GM11168 (cell line): ENCODE measurements around the gene CHST12.

ENCODE experiments used
- in situ Hi-C: fragments of 300-500 bp; cut with MboI; formaldehyde crosslinking; loops from one replicate; pipeline ENCODE4 v1.12.0; 2022; ENCODE audit warnings: low sequenced_read_pairs; ENCODE audit not compliant: unreplicated experiment

Gene CHST12

GRCh38 chr7:2403014-2403717, at the start of gene CHST12:
Gene CHST12, plus strand, starts transcription at chr7:2403611. Its CDS starts 29,029 bp downstream, at chr7:2432640.
- in situ Hi-C loops: no loop called here

GRCh38 chr7:2353936-2354185, 49.5 kb upstream of the CHST12 start:
- in situ Hi-C loops: loop anchor here (10.0 kb wide), 1 partner anchor 779 kb away; the partner anchor contains the start of gene PSMG3

- in situ Hi-C loops: loop anchor here (10.0 kb wide), 1 partner anchor 780 kb away; the partner anchor contains the start of gene PSMG3
Observed at GRCh38 chr7:2354186-2354938, 49.0 kb upstream of the CHST12 start, which contains the start of gene EIF3B. Gene EIF3B, plus strand, starts transcription at chr7:2354827. Its CDS starts 95 bp downstream, at chr7:2354922.

GRCh38 chr7:2354939-2355704, 48.3 kb upstream of the CHST12 start:
- in situ Hi-C loops: loop anchor here (10.0 kb wide), 1 partner anchor 780 kb away; the partner anchor contains the start of gene PSMG3

- in situ Hi-C loops: loop anchor here (10.0 kb wide), 1 partner anchor 781 kb away; the partner anchor contains the start of gene PSMG3
Observed at GRCh38 chr7:2355705-2356008, 47.8 kb upstream of the CHST12 start.

GRCh38 chr7:2357165-2357564, 46.2 kb upstream of the CHST12 start:
- in situ Hi-C loops: loop anchor here (10.0 kb wide), 1 partner anchor 782 kb away; the partner anchor contains the start of gene PSMG3

GRCh38 chr7:2357571-2357970, 45.8 kb upstream of the CHST12 start:
- in situ Hi-C loops: loop anchor here (10.0 kb wide), 1 partner anchor 783 kb away; the partner anchor contains the start of gene PSMG3

- in situ Hi-C loops: loop anchor here (10.0 kb wide), 1 partner anchor 784 kb away; the partner anchor contains the start of gene PSMG3
Observed at GRCh38 chr7:2358968-2359527, 44.4 kb upstream of the CHST12 start.

GRCh38 chr7:2359610-2360009, 43.8 kb upstream of the CHST12 start:
- in situ Hi-C loops: loop anchor here (10.0 kb wide), 1 partner anchor 785 kb away; the partner anchor contains the start of gene PSMG3

GRCh38 chr7:2360796-2361195, 42.6 kb upstream of the CHST12 start:
- in situ Hi-C loops: no loop called here

GRCh38 chr7:2362385-2363088, 40.9 kb upstream of the CHST12 start:
- in situ Hi-C loops: no loop called here

- in situ Hi-C loops: no loop called here
Observed at GRCh38 chr7:2369139-2369538, 34.3 kb upstream of the CHST12 start.

- in situ Hi-C loops: no loop called here
Observed at GRCh38 chr7:2371329-2371728, 32.1 kb upstream of the CHST12 start.

- in situ Hi-C loops: no loop called here
Observed at GRCh38 chr7:2372724-2373123, 30.7 kb upstream of the CHST12 start.

- in situ Hi-C loops: no loop called here
Observed at GRCh38 chr7:2373124-2373556, 30.3 kb upstream of the CHST12 start.

GRCh38 chr7:2373646-2374045, 29.8 kb upstream of the CHST12 start:
- in situ Hi-C loops: no loop called here

- in situ Hi-C loops: no loop called here
Observed at GRCh38 chr7:2374401-2374800, 29.0 kb upstream of the CHST12 start.

- in situ Hi-C loops: no loop called here
Observed at GRCh38 chr7:2374830-2375728, 28.3 kb upstream of the CHST12 start.
